Ishikawa (cell line): ENCODE measurements around the gene SART3.

Experiments used
- ZBTB7A ChIP-seq: IDR thresholded peaks from 2 replicates; pipeline ENCODE4 v1.6.1; 2012; ENCODE audit warnings: low read depth
- TF ChIP-seq, protein P1 (sequence below): IDR thresholded peaks from 2 replicates; pipeline ENCODE4 v1.6.1; 2012

DNA sequence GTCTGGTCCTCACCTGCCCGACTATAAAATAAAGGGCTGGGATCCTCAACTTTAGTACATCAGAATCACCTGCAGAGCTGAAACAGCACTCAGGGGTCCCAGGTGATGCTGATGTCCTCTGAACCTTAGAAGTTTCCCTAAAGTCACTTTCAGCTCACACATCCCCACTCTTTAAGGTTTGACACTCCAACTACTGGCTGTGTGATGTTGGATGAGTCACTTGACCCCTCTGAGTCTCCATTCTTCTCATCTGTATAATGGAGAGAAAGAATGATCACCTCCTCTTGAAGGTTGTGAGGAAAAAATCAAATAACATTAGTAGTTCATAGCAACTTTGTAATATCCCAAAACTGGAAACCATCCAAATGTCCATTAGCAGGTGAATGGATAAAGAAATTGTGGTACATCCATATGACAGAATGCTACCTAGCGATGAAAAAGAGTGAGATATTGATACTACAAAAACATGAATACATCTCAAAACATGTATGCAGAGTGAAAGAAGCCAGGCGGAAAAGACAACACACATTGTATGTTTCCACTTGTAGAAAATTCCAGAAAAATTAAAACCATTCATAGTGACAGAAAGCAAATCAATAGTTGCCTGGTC, 23.6 kb upstream of the SART3 start:
- no peak for TF ChIP-seq ZBTB7A
- TF ChIP-seq, protein P1, sequence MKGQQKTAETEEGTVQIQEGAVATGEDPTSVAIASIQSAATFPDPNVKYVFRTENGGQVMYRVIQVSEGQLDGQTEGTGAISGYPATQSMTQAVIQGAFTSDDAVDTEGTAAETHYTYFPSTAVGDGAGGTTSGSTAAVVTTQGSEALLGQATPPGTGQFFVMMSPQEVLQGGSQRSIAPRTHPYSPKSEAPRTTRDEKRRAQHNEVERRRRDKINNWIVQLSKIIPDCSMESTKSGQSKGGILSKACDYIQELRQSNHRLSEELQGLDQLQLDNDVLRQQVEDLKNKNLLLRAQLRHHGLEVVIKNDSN, result no peak
